DND-41 (cell line): Measurements from ENCODE around the gene SYNGR1.

Experiments
- EZH2 ChIP-seq: IDR thresholded peaks from 3 replicates; pipeline ENCODE4 v1.6.1; 2012; ENCODE audit warnings: borderline replicate concordance, low read depth, mild to moderate bottlenecking, moderate library complexity, low read length, inconsistent platforms; ENCODE audit not compliant: severe bottlenecking
- TF ChIP-seq, protein P1 (sequence below): IDR thresholded peaks from 2 replicates; pipeline ENCODE4 v1.5.1; 2012; ENCODE audit warnings: borderline replicate concordance, low read length, moderate library complexity, mild to moderate bottlenecking; ENCODE audit not compliant: poor library complexity, severe bottlenecking; ENCODE audit errors: extremely low read depth

DNA sequence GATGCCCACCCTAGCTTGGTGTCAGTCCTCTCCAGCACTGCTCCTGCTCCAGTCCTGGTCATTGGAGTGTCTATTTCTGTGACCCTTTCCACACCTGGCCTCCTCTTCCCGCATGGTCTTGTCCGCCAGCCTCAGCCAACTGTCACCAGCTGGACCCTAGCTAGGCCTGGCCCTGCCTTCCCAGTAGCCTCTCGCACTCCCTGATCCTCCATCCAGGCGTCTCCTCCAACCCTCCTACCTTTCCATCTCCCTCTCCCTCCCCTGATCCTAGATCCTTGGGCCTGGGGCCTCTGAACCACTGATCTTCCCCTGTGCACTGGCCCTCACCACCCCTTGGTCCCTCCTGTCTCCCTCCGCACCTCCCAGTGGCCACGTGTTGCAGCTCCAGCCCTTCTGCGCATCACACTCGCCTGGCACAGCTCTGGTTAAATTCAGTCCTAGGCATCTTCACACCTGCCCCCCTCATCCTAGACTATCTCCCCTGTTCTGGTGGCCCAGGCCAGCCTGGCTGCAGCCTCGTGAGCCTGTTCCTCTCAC lies 9.9 kb downstream of the SYNGR1 start:
- TF ChIP-seq, protein P1, sequence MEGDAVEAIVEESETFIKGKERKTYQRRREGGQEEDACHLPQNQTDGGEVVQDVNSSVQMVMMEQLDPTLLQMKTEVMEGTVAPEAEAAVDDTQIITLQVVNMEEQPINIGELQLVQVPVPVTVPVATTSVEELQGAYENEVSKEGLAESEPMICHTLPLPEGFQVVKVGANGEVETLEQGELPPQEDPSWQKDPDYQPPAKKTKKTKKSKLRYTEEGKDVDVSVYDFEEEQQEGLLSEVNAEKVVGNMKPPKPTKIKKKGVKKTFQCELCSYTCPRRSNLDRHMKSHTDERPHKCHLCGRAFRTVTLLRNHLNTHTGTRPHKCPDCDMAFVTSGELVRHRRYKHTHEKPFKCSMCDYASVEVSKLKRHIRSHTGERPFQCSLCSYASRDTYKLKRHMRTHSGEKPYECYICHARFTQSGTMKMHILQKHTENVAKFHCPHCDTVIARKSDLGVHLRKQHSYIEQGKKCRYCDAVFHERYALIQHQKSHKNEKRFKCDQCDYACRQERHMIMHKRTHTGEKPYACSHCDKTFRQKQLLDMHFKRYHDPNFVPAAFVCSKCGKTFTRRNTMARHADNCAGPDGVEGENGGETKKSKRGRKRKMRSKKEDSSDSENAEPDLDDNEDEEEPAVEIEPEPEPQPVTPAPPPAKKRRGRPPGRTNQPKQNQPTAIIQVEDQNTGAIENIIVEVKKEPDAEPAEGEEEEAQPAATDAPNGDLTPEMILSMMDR = no peak
- no peak for TF ChIP-seq EZH2
